Activated naive CD8-positive, alpha-beta T cell treated with anti-CD3 and anti-CD28 coated beads, Interleukin-2, amount 50 U/mL, for 24 hours (primary cell): ENCODE data around the gene ATP6V0B.

Experiments
- ATAC-seq: fragments of 150-1000 bp; cut with Tn5 transposase; one replicate; pipeline ENCODE4 v1.10.0; 2021
- DNase-seq: peaks from one replicate; pipeline ENCODE4 v3.0.0; 2021
- H3K27ac Mint-ChIP-seq: one replicate; pipeline ENCODE4 v1.8.0; 2021; ENCODE audit warnings: mild to moderate bottlenecking, mixed read lengths
- H3K27me3 Mint-ChIP-seq: one replicate; pipeline ENCODE4 v1.8.0; 2021; ENCODE audit warnings: mixed read lengths
- H3K36me3 Mint-ChIP-seq: one replicate; pipeline ENCODE4 v1.8.0; 2021; ENCODE audit warnings: low read depth, mixed read lengths
- H3K4me1 Mint-ChIP-seq: one replicate; pipeline ENCODE4 v1.8.0; 2021; ENCODE audit warnings: mixed read lengths
- H3K4me3 Mint-ChIP-seq: one replicate; pipeline ENCODE4 v1.8.0; 2021; ENCODE audit warnings: mild to moderate bottlenecking, moderate library complexity, mixed read lengths
- H3K9me3 Mint-ChIP-seq: one replicate; pipeline ENCODE4 v1.8.0; 2021; ENCODE audit warnings: mixed read lengths

The ATP6V0B gene

DNA sequence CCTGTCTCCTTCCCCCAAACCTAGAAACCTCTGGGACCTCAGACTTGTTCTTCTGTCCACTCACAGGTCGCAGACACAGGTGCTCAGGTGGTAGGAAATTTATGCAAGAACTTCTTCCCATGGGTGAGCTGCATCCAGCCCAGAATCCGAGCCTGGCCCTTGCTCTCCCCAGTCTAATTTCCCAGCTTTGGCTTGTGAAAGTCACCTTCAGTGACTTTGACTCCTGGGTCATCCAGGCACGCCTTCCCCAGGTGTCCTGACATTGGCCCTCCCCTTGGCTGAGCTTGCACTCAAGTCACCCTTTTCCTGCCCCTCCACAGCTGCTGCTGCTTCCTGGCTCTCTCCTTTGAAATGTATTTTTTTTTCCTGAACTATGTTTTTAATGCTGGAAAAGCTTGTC is 21.4 kb upstream of the ATP6V0B start:
- Mint-ChIP-seq H3K27me3 (no peaks in the 10 kb centered on the region), H3K4me1 (peaks cover 13% of the 10 kb centered on the region), H3K27ac (no peak overlapping the region), H3K9me3 (no peaks in the 10 kb centered on the region), H3K4me3 (no peak overlapping the region), H3K36me3 (peaks cover 14% of the 10 kb centered on the region)
- DNase-seq: no peak
- no peak for ATAC-seq

DNA sequence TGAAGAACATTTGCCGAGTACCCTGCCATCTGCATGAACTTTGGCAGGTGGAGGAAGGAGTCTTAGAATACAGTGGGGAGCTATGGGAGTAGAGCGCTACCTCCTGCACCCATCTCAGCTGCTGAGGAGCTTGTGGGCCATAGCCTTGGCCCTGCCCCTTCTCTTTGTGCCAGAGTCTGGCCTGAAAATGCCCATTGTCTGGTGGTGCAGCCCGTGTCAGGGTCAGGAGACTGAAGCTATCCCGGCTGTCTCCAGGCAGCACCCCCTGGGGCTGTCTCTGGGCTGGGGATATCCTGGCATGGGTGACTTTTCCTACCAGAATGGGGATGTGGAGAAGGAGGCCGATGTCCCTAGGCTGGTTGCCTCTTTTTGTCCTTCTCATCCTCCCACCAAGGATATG is 20.7 kb upstream of the ATP6V0B start:
- no peaks in the 10 kb centered on the region for H3K27me3 Mint-ChIP-seq
- ATAC-seq (no peak), DNase-seq (no peak)
- no peaks in the 10 kb centered on the region for H3K9me3 Mint-ChIP-seq
- no peak overlapping the region for H3K4me3 Mint-ChIP-seq
- peaks cover 17% of the 10 kb centered on the region for H3K36me3 Mint-ChIP-seq
- H3K27ac Mint-ChIP-seq: no peak overlapping the region
- peaks cover 12% of the 10 kb centered on the region for H3K4me1 Mint-ChIP-seq

DNA sequence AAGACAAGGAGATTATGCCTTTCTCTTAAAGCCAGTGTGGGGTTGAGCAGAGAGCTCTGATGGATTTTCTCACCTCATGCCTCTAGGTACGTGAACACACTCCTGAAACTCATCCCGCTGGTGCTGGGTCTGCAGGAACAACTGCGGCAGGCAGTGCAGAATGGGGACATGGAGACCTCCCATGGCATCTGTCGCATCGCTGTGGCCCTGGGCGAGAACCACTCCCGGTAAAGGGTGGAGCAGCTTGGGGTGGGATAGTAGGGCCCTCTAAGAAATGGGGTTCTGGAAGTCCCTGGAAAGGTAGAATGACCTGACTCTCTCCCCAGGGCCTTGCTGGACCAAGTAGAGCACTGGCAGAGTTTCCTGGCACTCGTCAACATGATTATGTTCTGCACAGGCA is 18.5 kb upstream of the ATP6V0B start:
- H3K4me3 Mint-ChIP-seq: no peak overlapping the region
- peaks cover 4% of the 10 kb centered on the region for H3K4me1 Mint-ChIP-seq
- no peaks in the 10 kb centered on the region for H3K27me3 Mint-ChIP-seq
- H3K36me3 Mint-ChIP-seq: peaks cover 11% of the 10 kb centered on the region
- ATAC-seq: no peak
- no peak for DNase-seq
- no peak overlapping the region for H3K27ac Mint-ChIP-seq
- H3K9me3 Mint-ChIP-seq: no peaks in the 10 kb centered on the region

- ATAC-seq (no peak), DNase-seq (no peak)
- Mint-ChIP-seq H3K36me3 (peaks cover 11% of the 10 kb centered on the region), H3K27me3 (no peaks in the 10 kb centered on the region), H3K4me1 (no peaks in the 10 kb centered on the region), H3K4me3 (no peak overlapping the region), H3K9me3 (no peaks in the 10 kb centered on the region), H3K27ac (no peak overlapping the region)
Observed at GRCh38 chr1:43957407-43958040, 17.2 kb upstream of the ATP6V0B start.

- H3K36me3 Mint-ChIP-seq: peaks cover 11% of the 10 kb centered on the region
- no peaks in the 10 kb centered on the region for H3K4me1 Mint-ChIP-seq
Observed at GRCh38 chr1:43958351-43959255, 16.2 kb upstream of the ATP6V0B start.

DNA sequence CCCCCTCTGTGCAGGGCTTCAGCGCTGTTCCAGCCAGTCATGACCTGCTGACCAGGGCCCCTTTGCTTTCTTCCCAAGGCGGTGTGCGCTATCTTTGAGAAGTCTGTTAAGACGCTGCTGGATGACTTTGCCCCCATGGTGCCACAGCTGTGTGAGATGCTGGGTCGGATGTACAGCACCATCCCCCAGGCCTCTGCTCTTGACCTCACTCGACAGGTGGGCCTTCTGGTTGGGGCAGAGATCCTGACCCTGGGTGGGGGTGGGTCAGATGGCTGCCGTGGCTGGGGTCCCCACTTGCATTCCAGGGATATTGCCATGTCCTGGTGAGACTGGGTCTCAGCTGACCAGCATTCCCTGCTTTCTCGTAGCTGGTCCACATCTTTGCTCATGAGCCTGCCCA is 14.0 kb upstream of the ATP6V0B start:
- ATAC-seq: no peak
- no peak overlapping the region for H3K4me3 Mint-ChIP-seq

More at GRCh38 chr1:43958351-43959255, 16.2 kb upstream of the ATP6V0B start:
- DNase-seq (no peak), ATAC-seq (no peak)
- Mint-ChIP-seq H3K27ac (no peak overlapping the region), H3K27me3 (no peaks in the 10 kb centered on the region), H3K9me3 (no peaks in the 10 kb centered on the region), H3K4me3 (no peak overlapping the region)

GRCh38 chr1:43961692-43962091 is 13.1 kb upstream of the ATP6V0B start:
- ATAC-seq: no peak
- DNase-seq: no peak
- H3K9me3 Mint-ChIP-seq: no peaks in the 10 kb centered on the region
- H3K27me3 Mint-ChIP-seq: no peaks in the 10 kb centered on the region
- H3K27ac Mint-ChIP-seq: no peak overlapping the region
- peaks cover 10% of the 10 kb centered on the region for H3K36me3 Mint-ChIP-seq
- no peak overlapping the region for H3K4me3 Mint-ChIP-seq
- no peaks in the 10 kb centered on the region for H3K4me1 Mint-ChIP-seq

More for the DNA sequence above, 14.0 kb upstream of the ATP6V0B start:
- DNase-seq: no peak
- no peaks in the 10 kb centered on the region for H3K9me3 Mint-ChIP-seq
- H3K27me3 Mint-ChIP-seq: no peaks in the 10 kb centered on the region
- H3K4me1 Mint-ChIP-seq: no peaks in the 10 kb centered on the region
- no peak overlapping the region for H3K27ac Mint-ChIP-seq
- H3K36me3 Mint-ChIP-seq: peaks cover 11% of the 10 kb centered on the region

DNA sequence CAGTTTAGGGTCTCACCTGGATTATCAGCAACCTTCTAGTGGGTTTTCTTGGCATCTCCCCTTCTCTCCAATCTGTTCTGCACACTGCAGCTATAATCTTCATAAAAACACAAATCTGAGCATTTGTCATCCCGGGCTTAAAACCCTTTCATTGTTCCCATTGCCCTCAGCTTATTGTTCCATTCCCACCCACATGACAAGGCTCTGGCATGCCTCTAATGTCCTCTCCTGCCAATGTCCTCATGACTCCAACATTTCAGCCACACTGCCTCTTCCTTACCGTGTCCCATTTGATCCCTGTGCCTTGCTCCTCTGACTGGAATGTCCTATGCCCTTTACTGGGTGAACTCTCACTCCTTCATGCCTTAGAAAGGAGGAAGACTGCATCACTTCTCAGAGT is 12.4 kb upstream of the ATP6V0B start:
- H3K4me1 Mint-ChIP-seq: no peaks in the 10 kb centered on the region
- H3K36me3 Mint-ChIP-seq: peaks cover 8% of the 10 kb centered on the region
- H3K4me3 Mint-ChIP-seq: no peak overlapping the region
- H3K9me3 Mint-ChIP-seq: no peaks in the 10 kb centered on the region
- ATAC-seq (no peak), DNase-seq (no peak)
- H3K27me3 Mint-ChIP-seq: no peaks in the 10 kb centered on the region
- H3K27ac Mint-ChIP-seq: no peak overlapping the region

GRCh38 chr1:43963006-43963405 is 11.8 kb upstream of the ATP6V0B start:
- no peak for ATAC-seq
- H3K4me1 Mint-ChIP-seq: no peaks in the 10 kb centered on the region
- no peak overlapping the region for H3K27ac Mint-ChIP-seq
- H3K4me3 Mint-ChIP-seq: no peak overlapping the region
- no peaks in the 10 kb centered on the region for H3K9me3 Mint-ChIP-seq
- no peak for DNase-seq
- H3K36me3 Mint-ChIP-seq: peaks cover 7% of the 10 kb centered on the region
- no peaks in the 10 kb centered on the region for H3K27me3 Mint-ChIP-seq

DNA sequence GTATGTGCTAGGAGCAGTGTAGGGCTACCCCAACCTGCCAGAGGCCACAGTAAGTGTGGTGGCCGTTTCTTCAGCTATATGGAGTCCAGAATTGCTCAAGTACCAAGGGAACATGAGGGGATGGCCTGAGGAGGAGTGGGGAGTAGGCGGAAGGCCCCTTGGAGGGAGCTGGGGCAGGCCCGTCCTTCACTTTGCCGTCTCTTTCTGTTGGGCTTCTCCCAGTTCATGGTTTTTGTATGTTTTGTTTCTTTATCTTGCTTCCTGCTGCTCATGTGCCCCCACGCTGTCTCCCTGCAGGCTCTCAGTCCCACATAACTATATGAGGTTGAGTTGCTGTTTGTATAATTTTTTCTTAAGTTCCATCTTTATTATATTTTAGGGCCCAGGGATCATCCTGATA is 10.9 kb upstream of the ATP6V0B start:
- Mint-ChIP-seq H3K4me1 (no peaks in the 10 kb centered on the region), H3K9me3 (no peaks in the 10 kb centered on the region), H3K27me3 (no peaks in the 10 kb centered on the region), H3K4me3 (no peak overlapping the region), H3K36me3 (peaks cover 5% of the 10 kb centered on the region), H3K27ac (no peak overlapping the region)
- no peak for DNase-seq
- ATAC-seq: no peak

GRCh38 chr1:43965316-43965715 is 9.4 kb upstream of the ATP6V0B start:
- Mint-ChIP-seq H3K27me3 (no peaks in the 10 kb centered on the region), H3K9me3 (no peaks in the 10 kb centered on the region), H3K4me1 (peaks cover 7% of the 10 kb centered on the region), H3K27ac (no peak overlapping the region), H3K4me3 (no peak overlapping the region), H3K36me3 (peaks cover 8% of the 10 kb centered on the region)
- DNase-seq: no peak
- ATAC-seq: no peak

- Mint-ChIP-seq H3K4me1 (peaks cover 20% of the 10 kb centered on the region), H3K36me3 (peaks cover 19% of the 10 kb centered on the region), H3K4me3 (no peak overlapping the region), H3K27me3 (no peaks in the 10 kb centered on the region), H3K27ac (no peak overlapping the region), H3K9me3 (no peaks in the 10 kb centered on the region)
- DNase-seq: no peak
- ATAC-seq: no peak
Observed at GRCh38 chr1:43968348-43968948, 6.3 kb upstream of the ATP6V0B start.

DNA sequence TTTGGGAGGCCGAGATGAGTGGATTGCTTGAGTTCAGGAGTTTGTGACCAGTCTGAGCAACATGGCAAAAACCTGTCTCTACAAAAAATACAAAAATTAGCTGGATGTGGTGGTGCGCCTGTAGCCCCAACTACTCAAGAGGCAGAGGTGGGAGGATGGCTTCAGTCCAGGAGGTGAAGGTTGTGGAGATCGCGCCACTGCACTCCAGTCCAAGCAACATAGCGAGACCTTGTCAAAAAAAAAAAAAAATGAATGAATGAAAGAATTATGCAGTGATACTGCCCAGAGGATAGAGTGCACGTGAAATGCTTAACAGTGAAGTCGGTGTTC is 5.4 kb upstream of the ATP6V0B start:
- Mint-ChIP-seq H3K4me1 (peaks cover 29% of the 10 kb centered on the region), H3K9me3 (no peaks in the 10 kb centered on the region), H3K27ac (peak overlapping the region; percentile 87), H3K36me3 (peaks cover 22% of the 10 kb centered on the region), H3K27me3 (no peaks in the 10 kb centered on the region), H3K4me3 (peak overlapping the region; percentile 97)
- no peak for DNase-seq
- no peak for ATAC-seq

GRCh38 chr1:43969746-43970466 is 4.9 kb upstream of the ATP6V0B start, which contains the start of gene DPH2:
TSS of gene DPH2 (plus strand) at chr1:43970010. CDS start at chr1:43970176, 166 bp downstream.
- peaks cover 29% of the 10 kb centered on the region for H3K4me1 Mint-ChIP-seq
- no peaks in the 10 kb centered on the region for H3K9me3 Mint-ChIP-seq

More at GRCh38 chr1:43969746-43970466, 4.9 kb upstream of the ATP6V0B start, which contains the start of gene DPH2:
- H3K4me3 Mint-ChIP-seq: peak within 1 kb of the TSS; percentile 97
- ATAC-seq (peak; percentile 96), DNase-seq (peak; percentile 95)
- peaks cover 22% of the 10 kb centered on the region for H3K36me3 Mint-ChIP-seq
- peak within 1 kb of the TSS; percentile 87 for H3K27ac Mint-ChIP-seq
- no peaks in the 10 kb centered on the region for H3K27me3 Mint-ChIP-seq
